Measurements from ENCODE around the gene USP44.

- no peak for TF ChIP-seq POLR2A (IDR thresholded peaks at IDR 0.05)
- no peak for TF ChIP-seq CTCF (IDR thresholded peaks at IDR 0.05)
Measured at GRCh38 chr12:95551913-95552516, 739 bp upstream of the USP44 start.

All from heart left ventricle (tissue), 13 donors.